Measurements from ENCODE around the gene ABCG2.
"Not testable (repeated sequence)": the region's sequence is repeated elsewhere in the genome, so short reads cannot be mapped to it uniquely, and the experiment has no call there.

ABCG2 gene

DNA sequence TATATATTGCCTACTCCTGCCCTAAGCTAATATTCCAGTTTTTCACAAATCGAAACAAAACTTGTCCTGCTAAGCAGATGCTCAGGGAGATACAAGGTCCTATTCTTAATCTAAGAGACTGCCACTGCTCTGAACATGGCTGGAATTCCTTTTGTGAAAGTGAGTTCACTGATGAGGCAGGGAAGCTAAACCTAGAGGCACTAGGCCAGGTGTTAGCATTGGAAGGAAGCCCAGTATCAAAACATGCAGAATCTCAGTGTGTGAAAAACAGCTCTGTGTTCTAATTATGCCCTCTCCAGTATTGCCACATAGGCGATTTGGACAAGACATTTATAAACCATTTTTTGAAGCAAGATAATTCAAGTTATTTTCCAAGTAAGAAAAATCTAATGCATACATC is 47.6 kb downstream of the ABCG2 start:
- no peak for DNase-seq (ENCODE audit: low spot score)

DNA sequence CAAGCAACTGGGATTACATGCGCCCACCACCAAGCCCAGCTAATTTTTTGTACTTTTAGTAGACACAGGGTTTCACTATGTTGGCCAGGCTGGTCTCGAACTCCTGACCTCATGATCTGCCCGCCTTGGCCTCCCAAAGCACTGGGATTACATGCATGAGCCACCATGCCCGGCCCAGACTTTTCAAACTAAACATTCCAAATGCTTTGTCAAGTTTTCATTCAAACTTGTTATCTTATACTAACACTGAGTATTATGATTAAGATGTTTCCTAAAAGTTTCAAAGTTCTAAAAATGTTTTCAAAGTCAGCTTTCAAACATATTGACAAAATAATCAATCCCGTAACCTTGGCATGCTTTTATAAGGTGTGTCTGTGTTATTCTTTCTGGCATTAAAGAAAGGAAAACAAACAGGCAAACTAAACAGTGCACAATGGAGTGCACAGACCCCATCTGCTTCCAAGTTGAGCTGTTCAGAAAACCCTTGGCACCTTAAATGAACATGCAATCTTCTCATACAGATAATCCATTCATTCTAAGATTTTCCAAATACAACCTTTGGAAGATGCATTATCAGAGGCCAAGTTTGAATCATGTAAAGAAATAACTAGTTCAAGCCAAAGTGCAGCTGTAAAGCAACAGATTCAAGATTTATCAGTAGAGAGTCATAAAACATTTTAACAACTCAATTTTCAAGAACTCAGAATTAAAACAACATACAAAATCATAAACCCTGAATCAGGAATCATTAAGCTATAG is 49.1 kb downstream of the ABCG2 start:
- no peak for DNase-seq (ENCODE audit: low spot score)

DNA sequence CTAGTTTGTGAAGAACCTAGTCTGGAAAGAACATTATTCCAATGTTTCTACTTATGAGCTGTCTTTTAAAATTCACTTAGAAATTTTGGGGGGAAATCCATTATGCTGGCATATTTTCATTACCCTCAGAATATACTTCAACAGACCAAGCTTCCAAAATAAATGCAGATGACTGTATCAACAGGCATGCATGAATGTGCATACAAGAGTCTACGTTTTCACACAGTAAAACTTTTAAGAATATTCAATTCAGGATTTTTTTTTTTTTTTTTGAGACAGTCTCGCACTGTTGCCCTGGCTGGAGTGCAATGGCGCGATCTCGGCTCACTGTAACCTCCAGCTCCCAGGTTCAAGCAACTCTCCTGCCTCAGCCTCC is 49.7 kb downstream of the ABCG2 start:
- no peak for DNase-seq (ENCODE audit: low spot score)

DNA sequence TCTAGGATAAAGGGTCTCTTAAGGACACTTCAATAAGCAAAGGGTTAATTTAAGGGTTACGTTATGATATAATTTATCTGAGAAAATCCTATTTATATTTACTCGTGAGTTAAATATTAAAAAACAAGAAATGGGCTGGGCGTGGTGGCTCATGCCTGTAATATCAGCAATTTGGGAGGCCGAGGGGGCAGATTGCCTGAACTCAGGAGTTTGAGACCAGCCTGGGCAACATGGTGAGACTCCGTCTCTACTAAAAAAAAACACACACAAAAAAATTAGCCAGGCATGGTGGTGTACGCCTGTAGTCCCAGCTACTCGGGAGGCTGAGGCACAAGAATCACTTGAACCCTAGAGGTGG is 50.4 kb downstream of the ABCG2 start:
- DNase-seq (ENCODE audit: low spot score) = not testable (repeated sequence)

DNA sequence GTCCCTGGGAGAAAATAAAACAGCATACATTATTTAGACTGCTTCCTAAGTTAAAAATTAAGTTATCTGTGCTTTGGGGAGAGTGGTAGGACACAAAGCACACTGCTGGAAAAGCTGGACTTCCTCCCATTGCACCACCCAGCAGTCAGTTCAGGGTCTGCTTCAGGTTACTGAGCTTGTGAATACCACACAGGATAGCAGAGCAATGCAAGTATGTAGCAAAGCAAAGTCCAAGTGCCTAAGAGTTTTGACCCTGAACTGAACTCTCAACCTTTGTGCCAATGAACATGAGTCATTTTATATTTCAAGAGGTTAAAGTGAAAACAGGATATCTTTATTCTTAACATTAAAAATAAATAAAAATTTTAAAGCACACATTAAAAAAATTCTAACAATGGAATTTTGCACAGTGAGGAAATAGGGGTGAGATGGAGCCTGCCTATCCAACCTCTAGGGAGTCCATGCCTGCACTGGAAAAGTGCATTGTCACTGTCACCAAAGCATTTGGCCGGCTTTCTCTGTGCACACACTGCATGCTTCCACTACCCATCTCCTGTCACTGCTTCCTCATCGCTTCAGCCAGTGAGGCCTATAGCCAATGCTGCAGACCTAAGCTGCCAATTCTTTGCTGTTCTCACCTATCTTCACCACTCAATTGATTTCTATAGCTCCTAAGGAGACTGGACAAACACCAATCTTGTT is 50.9 kb downstream of the ABCG2 start:
- no peak for DNase-seq (ENCODE audit: low spot score)

DNA sequence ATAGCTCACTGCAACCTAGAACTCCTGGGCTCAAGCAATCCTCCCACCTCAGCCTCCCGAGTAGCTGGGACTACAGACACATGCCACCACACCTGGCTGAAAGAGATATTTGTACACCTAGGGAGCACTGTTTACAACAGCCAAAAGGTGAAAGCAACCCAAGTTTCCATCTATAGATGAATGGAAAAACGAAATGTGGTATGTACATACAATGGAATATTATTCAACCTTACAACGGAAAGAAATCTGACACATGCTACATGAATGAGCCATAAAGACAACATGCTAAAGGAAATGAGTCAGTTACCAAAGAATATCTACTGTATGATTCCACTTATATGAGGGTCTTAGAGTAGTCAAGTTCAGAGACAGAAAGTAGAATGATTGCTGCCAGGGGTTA is 52.2 kb downstream of the ABCG2 start:
- DNase-seq (ENCODE audit: low spot score) = no peak

DNA sequence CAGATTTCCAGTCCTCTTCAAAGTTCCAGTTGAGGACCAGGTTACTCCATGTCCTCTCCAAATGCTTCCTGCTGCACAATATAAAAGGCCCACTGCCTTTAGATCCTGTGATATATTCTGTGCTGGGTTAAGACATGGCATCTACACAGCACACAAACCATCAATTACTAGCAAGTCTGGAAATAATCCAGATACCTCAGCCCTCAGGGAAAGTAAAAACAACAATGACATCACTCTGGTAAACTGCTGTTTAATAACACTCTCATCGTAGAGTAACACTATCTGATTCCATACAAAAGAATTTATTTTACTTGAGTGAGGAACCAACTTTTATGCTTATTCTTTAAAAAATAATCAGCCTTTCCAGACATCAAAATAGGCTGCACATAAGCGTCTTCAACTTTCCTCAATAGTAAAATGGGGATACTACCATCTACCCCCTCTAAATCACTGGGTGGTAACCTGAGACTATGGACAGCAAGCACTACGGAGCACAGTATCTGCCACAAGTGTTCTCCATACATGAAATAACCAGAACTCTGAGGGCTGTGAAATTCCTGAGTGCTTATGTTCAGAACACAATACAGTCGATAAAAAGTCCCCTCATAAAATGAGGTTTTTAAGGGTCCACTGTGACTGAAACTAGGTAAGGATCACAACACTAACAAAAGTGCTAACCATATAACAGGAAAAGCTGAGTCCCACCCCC is 53.4 kb downstream of the ABCG2 start:
- DNase-seq (ENCODE audit: low spot score) = no peak

DNA sequence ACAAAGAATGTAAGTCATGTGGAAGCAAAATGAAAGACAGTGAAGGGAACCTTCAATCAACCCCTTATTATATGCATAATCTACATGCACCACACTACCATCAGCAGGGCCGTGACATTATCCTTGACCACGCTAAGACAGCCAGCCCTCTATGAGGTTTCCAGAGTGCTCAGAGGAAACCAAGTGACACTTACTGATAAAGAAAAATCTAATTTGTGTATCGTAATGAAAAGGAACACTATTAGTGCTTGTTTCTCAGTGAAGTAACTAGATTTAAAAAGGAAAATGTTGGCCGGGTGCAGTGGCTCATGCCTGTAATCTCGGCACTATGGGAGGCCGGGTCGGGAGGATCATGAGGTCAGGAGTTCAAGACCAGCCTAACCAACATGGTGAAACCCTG is 56.4 kb downstream of the ABCG2 start:
- no peak for DNase-seq (ENCODE audit: low spot score)

DNA sequence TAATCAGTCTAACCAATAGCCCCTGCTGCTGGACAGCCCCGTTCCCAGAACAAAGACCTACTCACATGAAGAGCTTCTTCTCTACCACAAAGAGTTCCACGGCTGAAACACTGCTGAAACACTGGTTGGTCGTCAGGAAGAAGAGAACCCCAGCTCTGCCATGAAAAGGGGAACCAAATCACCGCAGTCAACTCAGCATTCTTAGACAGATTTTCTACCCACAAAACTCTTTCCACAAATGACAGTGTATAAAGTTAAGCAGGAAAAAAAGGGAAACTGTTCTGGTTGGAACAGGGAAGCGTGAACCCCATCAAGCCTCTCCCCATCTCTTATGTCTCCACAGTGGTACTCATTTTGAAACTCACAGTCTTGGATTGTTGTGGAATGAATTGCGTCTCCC is 57.3 kb downstream of the ABCG2 start:
- no peak for DNase-seq (ENCODE audit: low spot score)

DNA sequence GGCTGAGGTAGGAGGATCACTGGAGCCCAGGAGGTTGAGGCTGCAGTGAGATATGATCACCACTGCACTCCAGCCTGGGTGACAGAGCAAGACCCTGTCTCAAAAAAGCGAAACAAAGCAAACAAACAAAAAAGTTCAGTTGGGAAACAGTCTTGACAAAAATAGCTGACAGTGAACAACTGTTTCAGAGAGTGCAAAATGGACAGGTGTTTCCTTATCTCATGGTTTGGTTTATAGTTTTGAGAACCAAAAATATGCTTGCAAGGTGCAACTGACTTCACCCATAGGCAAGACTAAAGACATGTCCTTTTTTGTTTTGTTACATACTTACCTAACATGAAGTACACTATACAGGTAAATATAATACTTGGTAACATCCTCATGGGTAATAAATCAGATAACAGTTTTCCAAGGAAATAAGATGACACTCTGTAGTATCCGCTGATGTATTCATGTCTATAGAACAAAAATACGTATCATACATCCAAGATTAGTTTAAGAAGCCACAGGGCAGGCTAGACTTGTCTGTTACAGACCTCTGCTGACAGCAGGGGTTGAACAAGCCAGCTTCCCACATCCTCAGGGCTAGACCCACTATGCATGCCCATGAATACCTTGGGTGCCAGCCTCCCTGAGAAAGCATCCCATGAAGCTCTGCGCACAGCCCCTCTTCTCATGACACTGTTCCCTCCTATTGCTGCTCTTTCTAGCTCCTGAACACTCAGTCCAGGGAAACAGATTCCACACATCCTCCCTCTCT is 59.3 kb downstream of the ABCG2 start:
- DNase-seq (ENCODE audit: low spot score) = no peak

DNA sequence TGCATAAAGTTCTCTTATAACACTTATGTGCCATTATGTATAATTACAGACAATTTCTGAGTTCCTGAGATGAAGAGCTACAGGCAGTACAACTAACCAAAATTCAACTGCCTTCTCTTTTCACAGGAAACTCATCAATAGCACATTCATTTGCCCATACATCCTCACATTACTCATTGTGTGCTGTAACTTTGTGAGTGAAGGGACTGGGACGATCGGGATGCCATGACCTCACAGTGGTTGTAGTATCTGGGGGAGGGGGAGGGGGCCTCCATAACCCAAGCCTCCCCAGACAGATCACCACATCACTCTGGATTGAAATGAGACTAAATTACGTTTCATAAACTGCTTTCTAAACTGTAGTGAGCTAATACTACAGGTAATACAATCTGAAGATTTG is 60.7 kb downstream of the ABCG2 start:
- no peak for DNase-seq (ENCODE audit: low spot score)

DNA sequence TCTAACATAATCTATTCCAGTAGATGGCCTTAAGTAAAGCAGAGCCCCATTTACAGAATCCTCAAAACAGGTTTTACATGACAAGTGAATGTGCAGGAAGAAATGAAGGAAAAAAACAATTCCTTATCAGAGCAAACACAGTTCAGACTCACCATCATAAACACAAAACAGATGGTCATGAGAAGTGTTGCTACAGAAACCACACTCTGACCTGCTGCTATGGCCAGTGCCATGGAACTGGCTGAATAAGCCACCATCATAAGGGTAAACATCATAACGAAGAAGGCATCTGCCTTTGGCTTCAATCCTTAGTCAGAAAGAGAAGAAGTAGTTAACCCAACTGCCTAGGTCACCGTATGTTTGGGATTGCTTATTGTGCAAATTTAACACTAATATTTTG is 61.1 kb downstream of the ABCG2 start:
- no peak for DNase-seq (ENCODE audit: low spot score)

DNA sequence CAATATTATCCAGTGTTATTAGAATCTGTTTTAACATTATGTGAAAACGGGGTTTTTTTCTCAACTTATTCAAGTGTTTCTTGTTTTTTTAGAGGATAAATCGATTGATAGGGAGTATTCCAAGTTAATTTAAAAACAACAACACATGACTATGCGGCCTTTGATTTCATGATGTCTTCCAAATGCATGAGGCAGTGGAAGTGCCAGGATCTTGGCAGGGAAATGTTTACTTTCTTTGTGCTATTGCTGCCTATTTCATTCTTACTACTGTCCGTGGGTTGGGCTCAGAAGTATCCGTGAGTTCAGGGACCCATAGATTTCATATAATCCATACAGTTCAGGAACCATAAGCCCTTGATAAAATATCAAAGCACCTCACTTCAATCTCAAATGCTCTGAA is 64.6 kb downstream of the ABCG2 start:
- no peak for DNase-seq (ENCODE audit: low spot score)

DNA sequence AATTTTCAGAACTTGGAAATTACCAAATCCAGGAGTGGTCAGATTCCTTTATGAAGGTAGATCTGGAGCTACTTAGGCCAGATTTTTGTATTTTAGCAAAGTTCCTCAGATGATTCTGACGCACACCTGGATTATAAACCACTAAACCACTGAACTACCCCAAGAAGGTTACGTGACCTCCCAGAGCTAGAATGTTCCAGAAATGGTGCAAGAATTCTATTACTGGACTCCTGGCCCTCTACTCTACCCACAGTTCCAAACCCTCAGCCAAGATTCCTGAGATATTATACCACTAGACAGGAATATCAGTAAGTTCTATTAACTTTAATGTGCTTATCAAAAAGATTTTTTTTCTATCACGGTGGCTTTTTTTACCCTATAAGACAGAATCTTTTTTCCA is 67.1 kb downstream of the ABCG2 start:
- no peak for DNase-seq (ENCODE audit: low spot score)

DNA sequence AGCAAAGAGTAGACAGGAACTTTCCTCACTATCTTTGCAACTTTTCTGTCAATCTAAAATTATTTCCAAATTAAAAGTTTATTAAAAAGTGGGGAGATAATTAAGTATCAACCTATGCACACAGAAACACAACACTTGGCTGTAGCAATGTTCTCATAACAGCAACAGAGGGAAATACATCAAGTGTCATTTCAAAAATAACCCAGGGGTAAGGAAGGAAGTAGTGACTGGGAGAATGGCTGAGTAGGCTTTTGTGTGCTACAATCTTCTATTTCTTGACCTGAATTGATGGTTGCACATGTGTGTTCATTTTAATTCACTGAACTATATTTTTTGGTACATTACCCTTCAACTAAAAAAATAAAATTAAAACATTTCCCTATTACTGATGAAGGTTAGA is 67.5 kb downstream of the ABCG2 start:
- DNase-seq (ENCODE audit: low spot score) = no peak

DNA sequence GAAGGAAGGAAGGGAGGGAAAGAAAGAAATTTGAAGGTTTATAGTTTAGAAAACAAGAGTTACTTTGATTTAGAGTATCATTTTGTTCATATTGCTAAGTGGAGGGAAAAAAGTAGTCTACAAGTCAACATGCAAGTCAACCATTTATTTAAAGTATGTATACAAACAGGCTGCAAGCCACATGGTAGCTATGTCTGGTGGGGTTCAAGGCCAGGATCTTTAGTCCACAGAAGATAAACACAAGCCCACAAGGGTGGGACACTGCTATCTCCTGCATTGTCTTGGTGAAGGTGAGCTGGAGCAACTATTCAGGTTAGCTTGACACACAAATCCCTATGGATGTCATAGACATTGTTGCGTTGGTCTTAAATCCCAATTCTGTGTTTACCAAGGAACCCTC is 71.4 kb downstream of the ABCG2 start:
- no peak for DNase-seq (ENCODE audit: low spot score)

DNA sequence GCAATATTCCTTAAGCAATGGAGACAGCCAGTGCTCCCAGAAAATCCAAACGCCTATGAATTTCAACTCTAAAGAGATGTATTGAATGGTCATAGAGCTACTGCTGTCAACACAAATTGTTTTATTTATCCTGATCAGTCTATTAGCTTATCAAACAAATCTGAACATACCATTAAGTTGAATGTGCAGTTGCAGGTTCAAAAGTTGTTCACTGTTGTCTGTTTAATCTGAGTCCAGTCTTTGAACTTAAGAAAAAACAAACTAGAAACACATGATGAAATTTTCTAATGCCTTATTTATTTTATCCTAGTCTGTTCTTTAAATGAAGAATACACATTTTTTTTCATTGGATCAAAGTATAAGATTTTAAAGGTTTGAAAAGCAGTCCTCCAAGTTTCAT is 77.8 kb downstream of the ABCG2 start:
- no peak for DNase-seq (ENCODE audit: low spot score)

DNA sequence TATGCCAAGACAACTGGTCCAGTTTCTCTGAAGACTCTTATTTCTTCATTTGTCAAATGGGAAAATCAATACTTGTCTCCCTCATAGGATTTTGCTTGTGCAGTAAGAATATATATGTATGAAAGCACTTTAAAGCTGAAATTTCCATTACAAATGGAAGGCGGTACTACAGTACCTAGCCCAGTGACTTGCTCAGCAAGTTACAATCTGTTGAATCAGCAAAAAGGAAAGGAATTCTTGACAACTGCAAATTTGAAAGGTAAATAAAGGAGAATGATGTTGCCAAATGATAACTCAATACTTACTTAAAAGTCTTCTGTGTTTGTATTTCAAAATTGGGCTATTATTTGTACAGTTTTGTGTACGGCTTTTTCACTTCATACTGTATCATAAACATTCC is 79.9 kb downstream of the ABCG2 start:
- no peak for DNase-seq (ENCODE audit: low spot score)

DNA sequence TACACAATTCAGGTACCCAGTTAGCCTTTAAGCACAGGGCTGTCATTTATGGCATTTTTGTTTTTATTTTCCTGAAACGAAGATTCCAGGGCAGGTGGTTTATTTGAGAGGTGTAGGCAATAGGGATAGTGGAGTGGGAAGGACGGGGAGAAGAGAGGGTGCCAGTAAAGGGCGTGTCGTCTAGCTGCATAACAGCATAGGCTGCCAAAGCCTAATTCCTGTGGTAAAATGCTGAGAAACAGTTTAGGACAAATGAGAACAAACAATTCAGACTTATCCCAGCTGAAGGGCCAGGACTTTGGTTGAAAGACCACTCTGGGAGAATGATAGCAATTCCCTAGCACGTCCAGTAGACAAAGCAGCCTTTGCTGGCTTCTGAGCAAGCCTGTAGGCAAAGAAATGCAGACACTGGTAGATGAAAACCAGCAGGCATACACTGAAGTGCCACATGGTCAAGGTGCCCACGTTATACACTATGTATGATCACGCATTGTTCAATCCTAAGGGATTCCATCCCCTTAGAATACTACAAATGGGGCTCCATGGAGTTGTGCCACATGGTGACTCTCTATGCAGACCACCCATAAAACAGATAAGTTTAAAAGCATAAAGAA is 80.4 kb downstream of the ABCG2 start:
- DNase-seq (ENCODE audit: low spot score) = no peak

DNA sequence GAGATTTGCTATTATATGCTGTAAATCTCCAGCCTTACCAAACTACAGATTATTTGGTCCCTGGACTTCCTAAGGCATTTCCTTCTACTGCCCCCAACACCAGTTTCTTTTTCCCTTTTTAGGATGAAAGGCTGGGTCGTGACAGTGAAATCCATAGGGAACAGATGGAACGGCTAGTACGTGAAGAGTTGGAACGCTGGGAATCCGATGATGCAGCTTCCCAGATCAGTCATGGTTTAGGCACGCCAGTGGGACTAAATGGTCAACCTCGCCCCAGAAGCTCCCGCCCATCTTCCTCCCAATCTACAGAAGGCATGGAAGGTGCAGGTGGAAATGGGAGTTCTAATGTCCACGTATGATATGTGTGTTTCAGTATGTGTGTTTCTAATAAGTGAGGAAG is 83.1 kb downstream of the ABCG2 start:
- no peak for DNase-seq (ENCODE audit: low spot score)

DNA sequence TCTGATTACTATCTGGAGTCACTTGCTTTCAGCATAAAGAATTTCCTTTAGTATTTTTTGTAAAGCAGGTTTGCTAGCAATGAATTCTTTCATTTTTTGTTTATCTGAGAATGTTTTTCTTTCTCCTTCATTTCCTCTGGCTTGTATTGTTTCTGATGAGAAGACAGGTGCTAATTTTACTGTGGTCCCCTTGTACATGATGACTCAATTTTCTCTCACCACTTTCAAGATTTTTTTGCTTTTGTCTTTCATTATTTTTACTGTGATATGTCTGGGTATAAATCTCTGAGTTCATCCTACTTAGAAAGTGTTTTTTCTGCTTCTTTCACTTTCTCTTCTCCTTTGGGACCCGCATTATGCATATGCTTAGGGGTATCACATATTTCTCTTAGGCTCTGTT is 88.4 kb downstream of the ABCG2 start:
- no peak for DNase-seq (ENCODE audit: low spot score)

DNA sequence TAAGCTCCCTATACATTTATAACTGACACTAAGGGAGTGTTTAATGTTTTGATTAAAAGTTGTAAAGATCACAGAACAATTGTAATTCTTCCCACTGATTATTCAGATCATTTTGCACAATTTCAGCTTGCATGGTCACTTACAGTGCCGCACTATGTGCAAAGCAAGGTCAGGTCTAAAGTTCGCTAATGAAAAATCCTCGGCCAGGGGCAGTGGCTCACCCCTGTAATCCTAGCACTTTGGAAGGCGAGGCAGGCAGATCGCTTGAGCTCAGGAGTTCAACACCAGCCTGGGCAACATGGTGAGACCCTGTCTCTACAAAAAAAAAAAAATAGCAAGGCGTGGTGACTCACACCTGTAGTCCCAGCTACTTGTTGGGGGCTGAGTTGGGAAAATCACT is 94.0 kb downstream of the ABCG2 start:
- DNase-seq (ENCODE audit: low spot score) = no peak

Measured in iPS-NIHi11 (cell line).